HG02973 (cell line): Measurements from ENCODE around the gene SEC24B.

Source experiments
- ATAC-seq: cut with Tn5 transposase; IDR thresholded peaks from one replicate; pipeline ENCODE4 v1.9.1; 2021; ENCODE audit warnings: moderate library complexity; ENCODE audit not compliant: unreplicated experiment

SEC24B gene

GRCh38 chr4:109433205-109434006 is at the start of gene SEC24B:
Gene SEC24B, plus strand, starts transcription at chr4:109433815. Its CDS starts 55 bp downstream, at chr4:109433870.
- ATAC-seq, result peak; percentile 87

GRCh38 chr4:109383823-109384222 is 49.8 kb upstream of the SEC24B start:
- ATAC-seq, result no peak

- ATAC-seq, result no peak
These were observed 48.4 kb upstream of the SEC24B start for GRCh38 chr4:109385260-109385659.

- peak; percentile 70 for ATAC-seq
These were observed 44.1 kb upstream of the SEC24B start for GRCh38 chr4:109389369-109390114.

- ATAC-seq, result peak; percentile 51
These were observed 43.4 kb upstream of the SEC24B start for GRCh38 chr4:109390115-109390768.

- ATAC-seq, result no peak
These were observed 37.9 kb upstream of the SEC24B start for GRCh38 chr4:109395694-109396093.

- no peak for ATAC-seq
These were observed 34.7 kb upstream of the SEC24B start for GRCh38 chr4:109398928-109399327.

- peak; percentile 78 for ATAC-seq
These were observed 27.2 kb upstream of the SEC24B start for GRCh38 chr4:109406337-109406931.

- no peak for ATAC-seq
These were observed 26.4 kb upstream of the SEC24B start for GRCh38 chr4:109407027-109407737.

GRCh38 chr4:109408711-109409110 is 24.9 kb upstream of the SEC24B start:
- ATAC-seq, result no peak

GRCh38 chr4:109410226-109410625 is 23.4 kb upstream of the SEC24B start:
- ATAC-seq, result no peak

GRCh38 chr4:109410776-109411175 is 22.8 kb upstream of the SEC24B start:
- no peak for ATAC-seq

- ATAC-seq, result no peak
These were observed 21.7 kb upstream of the SEC24B start for GRCh38 chr4:109411964-109412363.

GRCh38 chr4:109412776-109413175 is 20.8 kb upstream of the SEC24B start:
- no peak for ATAC-seq

GRCh38 chr4:109414938-109415337 is 18.7 kb upstream of the SEC24B start:
- ATAC-seq, result no peak

GRCh38 chr4:109418588-109418987 is 15.0 kb upstream of the SEC24B start:
- no peak for ATAC-seq

- no peak for ATAC-seq
These were observed 13.9 kb upstream of the SEC24B start for GRCh38 chr4:109419679-109420078.

- ATAC-seq, result no peak
These were observed 9.3 kb upstream of the SEC24B start for GRCh38 chr4:109424093-109424841.

GRCh38 chr4:109425405-109425804 is 8.2 kb upstream of the SEC24B start:
- no peak for ATAC-seq

- ATAC-seq, result no peak
These were observed 4.1 kb upstream of the SEC24B start for GRCh38 chr4:109429545-109429944.
